ENCODE data around the gene SDK1. TPM values are rescaled to one million over a fixed set of nuclear protein-coding genes. Genes with fewer than 3 reads are reported as not detected.

SDK1 gene
- total and polyA plus RNA-seq, 2 experiments from 2014 or later, result 2.1 to 10.0 TPM

GRCh38 chr7:4084271-4084670 lies 783.2 kb downstream of the SDK1 start:
- no peaks in the 10 kb centered on the region for H3K36me3 ChIP-seq (ENCODE audit: insufficient read depth)
- H4K20me1 ChIP-seq (replicated peaks; ENCODE audit: insufficient read depth), result no peaks in the 10 kb centered on the region
- DNase-seq (ENCODE audit: low spot score) (no peak), ATAC-seq (no peak)
- Mint-ChIP-seq H3K9me3 (peaks cover 4% of the 10 kb centered on the region; the same call in 2 of the 3 replicates), H3K36me3 (ENCODE audit: low read depth) (peaks cover 4% of the 10 kb centered on the region; the same call in 1 of the 3 replicates), H3K27ac (no peak overlapping the region), H3K27me3 (ENCODE audit: insufficient read depth, low read depth, poor library complexity) (peaks cover 4% of the 10 kb centered on the region), H3K4me3 (no peak overlapping the region), H3K4me1 (peaks cover 8% of the 10 kb centered on the region; the same call in 2 of the 3 replicates)
- H3K4me2 ChIP-seq, result no peak overlapping the region
- H3K4me3 ChIP-seq, result no peak overlapping the region
- H2AFZ ChIP-seq, result no peak overlapping the region
- no peak overlapping the region for H3K27ac ChIP-seq (ENCODE audit: low read depth)
- H3K9me2 ChIP-seq (ENCODE audit: insufficient read depth), result no peaks in the 10 kb centered on the region
- H3K79me2 ChIP-seq (replicated peaks; ENCODE audit: insufficient read depth), result no peaks in the 10 kb centered on the region
- no peaks in the 10 kb centered on the region for H3K4me1 ChIP-seq (ENCODE audit: insufficient read depth)
- TF ChIP-seq EZH2 (IDR thresholded peaks at IDR 0.05; ENCODE audit: low read depth, unreplicated experiment) (no peak), NANOG (IDR thresholded peaks at IDR 0.05; ENCODE audit: borderline replicate concordance) (no peak), CREB1 (CRISPR knock-in tag; IDR thresholded peaks at IDR 0.05; ENCODE audit: low read depth) (no peak), EZH2phosphoT487 (IDR thresholded peaks at IDR 0.05; ENCODE audit: unreplicated experiment) (no peak), JUNB (IDR thresholded peaks at IDR 0.05; ENCODE audit: unreplicated experiment) (no peak), POLR2AphosphoS5 (IDR thresholded peaks at IDR 0.05; ENCODE audit: low read depth) (no peak), REST (IDR thresholded peaks at IDR 0.05; ENCODE audit: unreplicated experiment) (no peak), ZNF331 (CRISPR knock-in tag; IDR thresholded peaks at IDR 0.05; ENCODE audit: low read depth) (no peak), ZNF114 (CRISPR knock-in tag; IDR thresholded peaks at IDR 0.05) (no peak), STAT1 (IDR thresholded peaks at IDR 0.05; ENCODE audit: unreplicated experiment) (no peak)
- TF ChIP-seq, protein P1, sequence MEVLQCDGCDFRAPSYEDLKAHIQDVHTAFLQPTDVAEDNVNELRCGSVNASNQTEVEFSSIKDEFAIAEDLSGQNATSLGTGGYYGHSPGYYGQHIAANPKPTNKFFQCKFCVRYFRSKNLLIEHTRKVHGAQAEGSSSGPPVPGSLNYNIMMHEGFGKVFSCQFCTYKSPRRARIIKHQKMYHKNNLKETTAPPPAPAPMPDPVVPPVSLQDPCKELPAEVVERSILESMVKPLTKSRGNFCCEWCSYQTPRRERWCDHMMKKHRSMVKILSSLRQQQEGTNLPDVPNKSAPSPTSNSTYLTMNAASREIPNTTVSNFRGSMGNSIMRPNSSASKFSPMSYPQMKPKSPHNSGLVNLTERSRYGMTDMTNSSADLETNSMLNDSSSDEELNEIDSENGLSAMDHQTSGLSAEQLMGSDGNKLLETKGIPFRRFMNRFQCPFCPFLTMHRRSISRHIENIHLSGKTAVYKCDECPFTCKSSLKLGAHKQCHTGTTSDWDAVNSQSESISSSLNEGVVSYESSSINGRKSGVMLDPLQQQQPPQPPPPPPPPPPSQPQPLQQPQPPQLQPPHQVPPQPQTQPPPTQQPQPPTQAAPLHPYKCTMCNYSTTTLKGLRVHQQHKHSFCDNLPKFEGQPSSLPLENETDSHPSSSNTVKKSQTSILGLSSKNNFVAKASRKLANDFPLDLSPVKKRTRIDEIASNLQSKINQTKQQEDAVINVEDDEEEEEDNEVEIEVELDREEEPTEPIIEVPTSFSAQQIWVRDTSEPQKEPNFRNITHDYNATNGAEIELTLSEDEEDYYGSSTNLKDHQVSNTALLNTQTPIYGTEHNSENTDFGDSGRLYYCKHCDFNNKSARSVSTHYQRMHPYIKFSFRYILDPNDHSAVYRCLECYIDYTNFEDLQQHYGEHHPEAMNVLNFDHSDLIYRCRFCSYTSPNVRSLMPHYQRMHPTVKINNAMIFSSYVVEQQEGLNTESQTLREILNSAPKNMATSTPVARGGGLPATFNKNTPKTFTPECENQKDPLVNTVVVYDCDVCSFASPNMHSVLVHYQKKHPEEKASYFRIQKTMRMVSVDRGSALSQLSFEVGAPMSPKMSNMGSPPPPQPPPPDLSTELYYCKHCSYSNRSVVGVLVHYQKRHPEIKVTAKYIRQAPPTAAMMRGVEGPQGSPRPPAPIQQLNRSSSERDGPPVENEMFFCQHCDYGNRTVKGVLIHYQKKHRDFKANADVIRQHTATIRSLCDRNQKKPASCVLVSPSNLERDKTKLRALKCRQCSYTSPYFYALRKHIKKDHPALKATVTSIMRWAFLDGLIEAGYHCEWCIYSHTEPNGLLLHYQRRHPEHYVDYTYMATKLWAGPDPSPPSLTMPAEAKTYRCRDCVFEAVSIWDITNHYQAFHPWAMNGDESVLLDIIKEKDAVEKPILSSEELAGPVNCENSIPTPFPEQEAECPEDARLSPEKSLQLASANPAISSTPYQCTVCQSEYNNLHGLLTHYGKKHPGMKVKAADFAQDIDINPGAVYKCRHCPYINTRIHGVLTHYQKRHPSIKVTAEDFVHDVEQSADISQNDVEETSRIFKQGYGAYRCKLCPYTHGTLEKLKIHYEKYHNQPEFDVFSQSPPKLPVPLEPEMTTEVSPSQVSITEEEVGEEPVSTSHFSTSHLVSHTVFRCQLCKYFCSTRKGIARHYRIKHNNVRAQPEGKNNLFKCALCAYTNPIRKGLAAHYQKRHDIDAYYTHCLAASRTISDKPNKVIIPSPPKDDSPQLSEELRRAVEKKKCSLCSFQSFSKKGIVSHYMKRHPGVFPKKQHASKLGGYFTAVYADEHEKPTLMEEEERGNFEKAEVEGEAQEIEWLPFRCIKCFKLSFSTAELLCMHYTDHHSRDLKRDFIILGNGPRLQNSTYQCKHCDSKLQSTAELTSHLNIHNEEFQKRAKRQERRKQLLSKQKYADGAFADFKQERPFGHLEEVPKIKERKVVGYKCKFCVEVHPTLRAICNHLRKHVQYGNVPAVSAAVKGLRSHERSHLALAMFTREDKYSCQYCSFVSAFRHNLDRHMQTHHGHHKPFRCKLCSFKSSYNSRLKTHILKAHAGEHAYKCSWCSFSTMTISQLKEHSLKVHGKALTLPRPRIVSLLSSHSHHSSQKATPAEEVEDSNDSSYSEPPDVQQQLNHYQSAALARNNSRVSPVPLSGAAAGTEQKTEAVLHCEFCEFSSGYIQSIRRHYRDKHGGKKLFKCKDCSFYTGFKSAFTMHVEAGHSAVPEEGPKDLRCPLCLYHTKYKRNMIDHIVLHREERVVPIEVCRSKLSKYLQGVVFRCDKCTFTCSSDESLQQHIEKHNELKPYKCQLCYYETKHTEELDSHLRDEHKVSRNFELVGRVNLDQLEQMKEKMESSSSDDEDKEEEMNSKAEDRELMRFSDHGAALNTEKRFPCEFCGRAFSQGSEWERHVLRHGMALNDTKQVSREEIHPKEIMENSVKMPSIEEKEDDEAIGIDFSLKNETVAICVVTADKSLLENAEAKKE (CRISPR knock-in tag; IDR thresholded peaks at IDR 0.05), result no peak
- TF ChIP-seq, protein P2, sequence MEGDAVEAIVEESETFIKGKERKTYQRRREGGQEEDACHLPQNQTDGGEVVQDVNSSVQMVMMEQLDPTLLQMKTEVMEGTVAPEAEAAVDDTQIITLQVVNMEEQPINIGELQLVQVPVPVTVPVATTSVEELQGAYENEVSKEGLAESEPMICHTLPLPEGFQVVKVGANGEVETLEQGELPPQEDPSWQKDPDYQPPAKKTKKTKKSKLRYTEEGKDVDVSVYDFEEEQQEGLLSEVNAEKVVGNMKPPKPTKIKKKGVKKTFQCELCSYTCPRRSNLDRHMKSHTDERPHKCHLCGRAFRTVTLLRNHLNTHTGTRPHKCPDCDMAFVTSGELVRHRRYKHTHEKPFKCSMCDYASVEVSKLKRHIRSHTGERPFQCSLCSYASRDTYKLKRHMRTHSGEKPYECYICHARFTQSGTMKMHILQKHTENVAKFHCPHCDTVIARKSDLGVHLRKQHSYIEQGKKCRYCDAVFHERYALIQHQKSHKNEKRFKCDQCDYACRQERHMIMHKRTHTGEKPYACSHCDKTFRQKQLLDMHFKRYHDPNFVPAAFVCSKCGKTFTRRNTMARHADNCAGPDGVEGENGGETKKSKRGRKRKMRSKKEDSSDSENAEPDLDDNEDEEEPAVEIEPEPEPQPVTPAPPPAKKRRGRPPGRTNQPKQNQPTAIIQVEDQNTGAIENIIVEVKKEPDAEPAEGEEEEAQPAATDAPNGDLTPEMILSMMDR (conservative IDR thresholded peaks at IDR 0.05; ENCODE audit: low read depth in 2 of 2), result no peak
- TF ChIP-seq, protein P3, sequence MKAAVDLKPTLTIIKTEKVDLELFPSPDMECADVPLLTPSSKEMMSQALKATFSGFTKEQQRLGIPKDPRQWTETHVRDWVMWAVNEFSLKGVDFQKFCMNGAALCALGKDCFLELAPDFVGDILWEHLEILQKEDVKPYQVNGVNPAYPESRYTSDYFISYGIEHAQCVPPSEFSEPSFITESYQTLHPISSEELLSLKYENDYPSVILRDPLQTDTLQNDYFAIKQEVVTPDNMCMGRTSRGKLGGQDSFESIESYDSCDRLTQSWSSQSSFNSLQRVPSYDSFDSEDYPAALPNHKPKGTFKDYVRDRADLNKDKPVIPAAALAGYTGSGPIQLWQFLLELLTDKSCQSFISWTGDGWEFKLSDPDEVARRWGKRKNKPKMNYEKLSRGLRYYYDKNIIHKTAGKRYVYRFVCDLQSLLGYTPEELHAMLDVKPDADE (IDR thresholded peaks at IDR 0.05), result no peak
- H3F3A ChIP-seq (replicated peaks; ENCODE audit: low read depth), result no peaks in the 10 kb centered on the region
- H3K27me3 ChIP-seq (ENCODE audit: insufficient read depth), result no peaks in the 10 kb centered on the region

Data from GM23338 (cell line).